ENCODE data around the gene SETD7. TPM values are rescaled to one million over a fixed set of nuclear protein-coding genes. Genes with fewer than 3 reads are reported as not detected.

The SETD7 gene
- 26.2 to 42.2 TPM (median 40.3 TPM) in 5 replicates for total RNA-seq (2022; extraction: Qiagen RNA extraction; ENCODE audit: low read depth)

DNA sequence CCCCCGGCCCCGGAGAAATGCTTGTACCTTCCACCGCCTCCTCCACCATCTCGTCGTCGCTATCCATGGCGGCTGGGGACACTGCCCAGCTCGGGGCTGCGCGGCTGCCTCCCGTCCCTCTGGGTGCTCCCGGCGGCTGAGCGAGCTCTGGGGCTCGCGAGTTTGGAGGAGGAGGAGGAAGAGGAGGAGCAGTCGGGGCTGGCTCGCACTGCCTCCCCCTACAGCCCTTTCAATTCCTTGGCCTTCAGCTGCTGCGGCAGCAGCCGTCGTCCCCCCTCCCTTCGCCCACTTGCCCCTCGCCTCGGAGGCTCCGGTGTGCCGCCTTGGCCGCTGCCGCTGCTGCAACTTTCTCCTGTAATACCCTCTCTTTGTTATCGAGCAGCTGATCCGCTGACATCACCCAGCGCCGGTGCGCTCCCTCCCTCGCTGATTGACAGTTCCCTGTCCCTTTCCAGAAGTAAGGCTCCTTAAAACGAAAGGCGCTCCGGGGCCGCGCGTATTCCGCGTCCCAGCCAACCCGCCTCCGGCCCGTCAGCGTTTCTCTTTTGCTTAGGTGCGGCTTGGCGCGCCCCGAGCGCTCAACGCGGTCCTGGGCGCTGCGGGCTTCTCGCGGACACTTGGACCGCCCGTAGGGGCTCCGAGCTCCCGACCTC, at the start of gene SETD7:
Gene SETD7 (minus strand): TSS at position 149 of the 653 bp plus-strand sequence. CDS start 82 bp downstream, at position 67.

DNA sequence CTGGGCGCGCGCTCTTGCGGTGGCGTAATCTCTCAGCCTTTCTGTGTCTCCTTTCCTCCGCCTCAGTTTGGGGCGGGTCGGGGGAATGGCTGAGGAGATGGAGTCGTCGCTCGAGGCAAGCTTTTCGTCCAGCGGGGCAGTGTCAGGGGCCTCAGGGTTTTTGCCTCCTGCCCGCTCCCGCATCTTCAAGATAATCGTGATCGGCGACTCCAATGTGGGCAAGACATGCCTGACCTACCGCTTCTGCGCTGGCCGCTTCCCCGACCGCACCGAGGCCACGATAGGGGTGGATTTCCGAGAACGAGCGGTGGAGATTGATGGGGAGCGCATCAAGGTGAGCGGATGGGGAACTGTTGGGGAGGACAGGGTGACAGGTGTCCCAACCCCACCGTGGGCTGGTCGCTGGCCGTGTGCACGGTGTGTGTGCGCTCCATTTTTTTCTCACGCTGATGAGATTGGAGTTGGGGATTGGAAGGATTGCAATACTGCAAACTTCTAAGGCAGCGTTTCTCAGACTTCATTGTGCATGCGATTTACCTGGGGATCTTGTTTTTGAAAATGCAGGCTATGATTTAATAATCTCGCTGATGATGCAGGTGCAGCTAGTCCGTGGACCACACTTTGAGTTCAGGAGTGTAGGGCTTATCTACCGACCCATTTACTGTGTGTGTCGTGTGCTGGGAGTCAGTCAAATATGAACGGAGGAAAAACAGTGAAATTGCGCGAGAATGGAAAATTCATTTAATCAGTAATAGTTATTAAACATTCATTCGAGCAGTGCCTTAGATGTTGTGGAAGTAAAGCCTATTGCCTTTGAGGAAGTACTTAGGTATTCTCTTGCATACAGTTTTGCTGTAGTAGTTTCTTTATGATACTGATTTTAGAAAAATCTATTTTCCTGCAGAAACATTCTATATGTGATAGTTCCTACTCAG, 101.6 kb downstream of the SETD7 start, which contains the start of gene RAB33B:
Gene RAB33B (plus strand): TSS at position 11 of the 935 bp plus-strand sequence. CDS start 75 bp downstream, at position 86.

Other genes with a start within 250 kb of the SETD7 start
- gene RAB33B, start 102.1 kb downstream of the SETD7 start, total RNA-seq (2022; extraction: Qiagen RNA extraction; ENCODE audit: low read depth): 1.4 to 2.7 TPM (median 2.6 TPM) in 5 replicates
- 47.2 to 65.3 TPM (median 52.3 TPM) in 5 replicates for gene MGST2, start 109.6 kb upstream of the SETD7 start, total RNA-seq (2022; extraction: Qiagen RNA extraction; ENCODE audit: low read depth)

All from A549 treated with RU486 at 1 μM for 4 hours (cell line).